ENCODE measurements around the gene HOXD13. TPM values are rescaled to one million over a fixed set of nuclear protein-coding genes. Genes with fewer than 3 reads are reported as not detected.

Gene HOXD13
- total RNA-seq, 4 donors from 2014 or later = not detected

GRCh38 chr2:176100547-176101140 lies 8.1 kb downstream of the HOXD13 start:
- peaks cover 22 to 24% of the 10 kb centered on the region in 2 donors for H3K4me1 ChIP-seq
- H3K9me3 ChIP-seq = no peaks in the 10 kb centered on the region
- DNase-seq = no peak
- no peak overlapping the region for H3K4me3 ChIP-seq
- TF ChIP-seq POLR2A (IDR thresholded peaks at IDR 0.05) (no peak), CTCF (IDR thresholded peaks at IDR 0.05 in 4 of 5, conservative IDR thresholded peaks at IDR 0.05 in 1 of 5) (no peak)
- H3K36me3 ChIP-seq = no peaks in the 10 kb centered on the region
- in situ Hi-C loops (cut with MboI; ENCODE audit: low sequenced_read_pairs in 4 of 4) (loop anchor here in 2 of 4 donors (25.0 kb wide), 1 partner anchor 712 kb away; no protein-coding TSS in a partner anchor), intact Hi-C loops (cut with DNase I; ENCODE audit: low total_unique reads) (no loop called here)
- H3K27me3 ChIP-seq = peaks cover 99 to 100% (median 100%) of the 10 kb centered on the region in 3 donors
- no peak overlapping the region for H3K27ac ChIP-seq
- ATAC-seq = no peak

DNA sequence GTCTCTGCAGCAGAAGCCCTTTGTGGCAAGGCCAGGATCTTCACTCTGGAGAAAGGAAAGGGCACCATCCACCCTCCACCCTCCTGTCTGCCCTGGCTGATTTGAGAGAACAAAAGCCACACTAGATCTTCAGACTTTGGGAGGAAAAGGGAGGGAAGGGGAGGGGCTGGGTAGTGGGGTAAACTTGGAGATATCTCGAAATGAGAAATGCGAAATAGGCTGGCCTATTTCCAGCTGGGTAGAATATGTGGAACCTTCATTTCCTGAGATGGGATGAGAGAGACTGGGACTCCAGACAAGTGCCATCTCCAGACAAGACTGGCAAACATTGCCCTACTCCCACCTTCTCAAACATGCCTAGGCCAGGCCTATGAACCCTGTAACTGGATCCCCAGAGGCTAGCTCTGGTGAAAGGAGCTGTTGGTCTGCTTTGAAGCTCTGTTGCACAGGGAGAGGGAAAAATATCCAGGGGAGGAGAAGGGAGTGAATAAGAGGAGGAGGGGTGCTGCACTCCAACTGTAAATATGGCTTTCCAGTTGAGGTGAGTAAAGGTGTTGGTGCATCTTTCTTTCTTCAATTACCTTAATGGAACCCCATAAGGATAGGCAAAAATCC lies 8.8 kb downstream of the HOXD13 start:
- TF ChIP-seq POLR2A (IDR thresholded peaks at IDR 0.05) (no peak), CTCF (IDR thresholded peaks at IDR 0.05 in 4 of 5, conservative IDR thresholded peaks at IDR 0.05 in 1 of 5) (no peak)
- no peak overlapping the region for H3K4me3 ChIP-seq
- ATAC-seq (no peak), DNase-seq (no peak)
- intact Hi-C loops (cut with DNase I; ENCODE audit: low total_unique reads) = no loop called here
- in situ Hi-C loops (cut with MboI; ENCODE audit: low sequenced_read_pairs in 4 of 4) = loop anchor here in 2 of 4 donors (25.0 kb wide), 1 partner anchor 711 kb away; no protein-coding TSS in a partner anchor
- H3K9me3 ChIP-seq = no peaks in the 10 kb centered on the region
- H3K27ac ChIP-seq = no peak overlapping the region
- no peaks in the 10 kb centered on the region for H3K36me3 ChIP-seq
- peaks cover 99 to 100% (median 100%) of the 10 kb centered on the region in 3 donors for H3K27me3 ChIP-seq
- peaks cover 21 to 26% of the 10 kb centered on the region in 2 donors for H3K4me1 ChIP-seq

- Histone ChIP-seq H3K36me3 (no peaks in the 10 kb centered on the region), H3K4me1 (peaks cover 18 to 25% of the 10 kb centered on the region in 2 donors), H3K27me3 (peaks cover 99 to 100% (median 100%) of the 10 kb centered on the region in 3 donors), H3K27ac (no peak overlapping the region), H3K9me3 (no peaks in the 10 kb centered on the region), H3K4me3 (no peak overlapping the region)
- intact Hi-C loops (cut with DNase I; ENCODE audit: low total_unique reads) = no loop called here
- in situ Hi-C loops (cut with MboI; ENCODE audit: low sequenced_read_pairs in 4 of 4) = loop anchor here in 2 of 4 donors (25.0 kb wide), 1 partner anchor 710 kb away; no protein-coding TSS in a partner anchor
- TF ChIP-seq CTCF (IDR thresholded peaks at IDR 0.05 in 4 of 5, conservative IDR thresholded peaks at IDR 0.05 in 1 of 5) = no peak
- no peak for TF ChIP-seq POLR2A (IDR thresholded peaks at IDR 0.05)
- ATAC-seq = no peak
- DNase-seq = no peak
These were observed 9.3 kb downstream of the HOXD13 start for GRCh38 chr2:176101842-176102241.

- TF ChIP-seq CTCF (IDR thresholded peaks at IDR 0.05 in 4 of 5, conservative IDR thresholded peaks at IDR 0.05 in 1 of 5) (no peak), POLR2A (IDR thresholded peaks at IDR 0.05) (no peak)
- no peak overlapping the region for H3K27ac ChIP-seq
- H3K4me1 ChIP-seq = peaks cover 17 to 20% of the 10 kb centered on the region in 2 donors
- H3K9me3 ChIP-seq = no peaks in the 10 kb centered on the region
- DNase-seq = no peak
- H3K36me3 ChIP-seq = no peaks in the 10 kb centered on the region
- in situ Hi-C loops (cut with MboI; ENCODE audit: low sequenced_read_pairs in 4 of 4) (loop anchor here in 2 of 4 donors (25.0 kb wide), 1 partner anchor 710 kb away; no protein-coding TSS in a partner anchor), intact Hi-C loops (cut with DNase I; ENCODE audit: low total_unique reads) (no loop called here)
- no peak overlapping the region for H3K4me3 ChIP-seq
- no peak for ATAC-seq
- peaks cover 99 to 100% (median 100%) of the 10 kb centered on the region in 3 donors for H3K27me3 ChIP-seq
These were observed 9.9 kb downstream of the HOXD13 start for GRCh38 chr2:176102309-176102866.

All from gastrocnemius medialis (tissue), 4 donors.